Activated CD4-positive, alpha-beta T cell treated with anti-CD3 and anti-CD28 coated beads for 36 hours (primary cell): ENCODE results near the gene DOCK9. TPM values are rescaled to one million over a fixed set of nuclear protein-coding genes. Genes with fewer than 3 reads are reported as not detected.

ENCODE experiments used
- ATAC-seq: fragments of 200-7000 bp; cut with Tn5 transposase; one replicate; pipeline ENCODE4 v1.10.0; 2021; ENCODE audit warnings: mild to moderate bottlenecking, moderate library complexity
- CTCF ChIA-PET: fragments of 350-600 bp; sonication (Branson Sonifier 250); formaldehyde crosslinking; loops from one replicate; lab custom pipeline; 2021; ENCODE audit warnings: antibody characterized with exemption; lab: Charles Lee
- POLR2A ChIA-PET: fragments of 350-600 bp; sonication (Branson Sonifier 250); formaldehyde crosslinking; loops from one replicate; lab custom pipeline; 2021; ENCODE audit warnings: antibody characterized with exemption, inconsistent platforms; lab: Charles Lee
- DNase-seq: peaks from one replicate; pipeline ENCODE4 v3.0.0-alpha.2; 2020
- H3K27ac Mint-ChIP-seq: one replicate; pipeline ENCODE4 v1.8.0; 2021; ENCODE audit warnings: mixed read lengths
- H3K27me3 Mint-ChIP-seq: one replicate; pipeline ENCODE4 v1.8.0; 2021; ENCODE audit warnings: mixed read lengths
- H3K36me3 Mint-ChIP-seq: one replicate; pipeline ENCODE4 v1.8.0; 2021; ENCODE audit warnings: low read depth, mixed read lengths
- H3K4me1 Mint-ChIP-seq: one replicate; pipeline ENCODE4 v1.8.0; 2021; ENCODE audit warnings: mixed read lengths
- H3K4me3 Mint-ChIP-seq: one replicate; pipeline ENCODE4 v1.8.0; 2021; ENCODE audit warnings: mild to moderate bottlenecking, moderate library complexity, mixed read lengths
- H3K9me3 Mint-ChIP-seq: one replicate; pipeline ENCODE4 v1.8.0; 2021; ENCODE audit warnings: low read depth, mixed read lengths
- intact Hi-C, 2 experiments: fragments of 100-400 bp; cut with DNase I in 1 of 2; cut with micrococcal nuclease in 1 of 2; formaldehyde crosslinking; loops; one replicate each; pipeline versions ENCODE4 v1.14.2 to v1.15.1; 2022 to 2024; cut with DNase I, micrococcal nuclease
- total RNA-seq, 2 experiments: library from RNA; stranded (reverse); gene quantifications; one replicate each; pipeline ENCODE4 v1.2.3, GENCODE V29; 2021

The DOCK9 gene
- total RNA-seq, 2 experiments from 2014 or later = 36.0 to 42.6 TPM

DNA sequence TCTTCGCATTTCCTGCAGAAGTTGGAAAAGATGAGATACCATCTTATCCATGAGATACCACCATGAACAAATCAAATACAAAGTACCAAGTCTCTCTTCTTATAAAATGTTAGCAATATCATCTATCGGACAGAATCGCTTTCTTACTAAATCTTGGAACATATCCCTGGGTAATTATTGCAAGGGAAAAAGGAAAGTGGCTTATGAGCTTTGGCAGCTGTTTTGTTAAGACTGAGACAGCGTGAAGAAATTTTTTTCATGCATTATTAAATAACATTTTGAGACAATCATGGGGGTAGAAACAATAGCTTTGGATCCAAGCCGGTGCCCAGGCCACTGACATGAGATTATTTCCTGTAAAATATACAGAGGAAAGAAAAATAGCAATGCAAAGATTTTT is 84.5 kb downstream of the DOCK9 start:
- peaks cover 33% of the 10 kb centered on the region for H3K36me3 Mint-ChIP-seq
- H3K4me1 Mint-ChIP-seq = peaks cover 19% of the 10 kb centered on the region
- no peak for DNase-seq
- POLR2A ChIA-PET = no interaction called here
- ATAC-seq = no peak
- CTCF ChIA-PET = interaction anchor here (0.7 kb wide), 1 partner anchor 68 kb away, joined by 3 read pairs; no protein-coding TSS in a partner anchor
- no peaks in the 10 kb centered on the region for H3K27me3 Mint-ChIP-seq
- H3K4me3 Mint-ChIP-seq = no peak overlapping the region
- no peaks in the 10 kb centered on the region for H3K9me3 Mint-ChIP-seq
- intact Hi-C loops = no loop called here
- H3K27ac Mint-ChIP-seq = no peak overlapping the region

DNA sequence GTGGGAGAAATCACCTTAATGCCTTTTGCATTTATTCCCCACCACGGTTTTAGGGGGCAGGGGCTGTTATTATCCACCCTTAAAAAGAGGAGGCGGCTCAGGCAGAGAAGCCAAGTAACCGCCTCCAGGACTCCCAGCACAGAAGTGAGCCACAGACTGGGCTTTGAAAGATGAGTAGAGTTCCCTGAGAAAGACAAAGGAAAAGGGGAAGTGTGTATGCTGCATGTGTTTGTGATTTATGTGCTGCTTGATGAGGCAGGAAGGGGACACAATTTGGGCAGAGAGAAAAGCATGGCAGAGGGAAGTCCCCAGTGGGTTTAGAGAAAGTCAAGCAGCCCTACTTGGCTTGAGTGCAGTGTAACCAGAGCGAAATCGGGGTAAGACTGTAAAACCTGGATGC is 85.0 kb downstream of the DOCK9 start:
- no peaks in the 10 kb centered on the region for H3K27me3 Mint-ChIP-seq
- intact Hi-C loops = no loop called here
- no peak overlapping the region for H3K27ac Mint-ChIP-seq
- no peak overlapping the region for H3K4me3 Mint-ChIP-seq
- no peak for DNase-seq
- ATAC-seq = no peak
- POLR2A ChIA-PET = no interaction called here
- peaks cover 33% of the 10 kb centered on the region for H3K36me3 Mint-ChIP-seq
- peaks cover 19% of the 10 kb centered on the region for H3K4me1 Mint-ChIP-seq
- CTCF ChIA-PET = interaction anchor here (0.8 to 0.9 kb wide), 3 partner anchors 31 to 140 kb away, joined by 3 read pairs; no protein-coding TSS in a partner anchor
- no peaks in the 10 kb centered on the region for H3K9me3 Mint-ChIP-seq

- Mint-ChIP-seq H3K27ac (no peak overlapping the region), H3K36me3 (peaks cover 26% of the 10 kb centered on the region), H3K27me3 (no peaks in the 10 kb centered on the region), H3K4me3 (no peak overlapping the region), H3K9me3 (no peaks in the 10 kb centered on the region), H3K4me1 (peaks cover 19% of the 10 kb centered on the region)
- no peak for DNase-seq
- ChIA-PET POLR2A (no interaction called here), CTCF (interaction anchor here (0.8 to 0.9 kb wide), 3 partner anchors 32 to 140 kb away, joined by 3 read pairs; no protein-coding TSS in a partner anchor)
- no peak for ATAC-seq
- intact Hi-C loops = no loop called here
Measured at GRCh38 chr13:98892077-98892476, 85.8 kb downstream of the DOCK9 start.

DNA sequence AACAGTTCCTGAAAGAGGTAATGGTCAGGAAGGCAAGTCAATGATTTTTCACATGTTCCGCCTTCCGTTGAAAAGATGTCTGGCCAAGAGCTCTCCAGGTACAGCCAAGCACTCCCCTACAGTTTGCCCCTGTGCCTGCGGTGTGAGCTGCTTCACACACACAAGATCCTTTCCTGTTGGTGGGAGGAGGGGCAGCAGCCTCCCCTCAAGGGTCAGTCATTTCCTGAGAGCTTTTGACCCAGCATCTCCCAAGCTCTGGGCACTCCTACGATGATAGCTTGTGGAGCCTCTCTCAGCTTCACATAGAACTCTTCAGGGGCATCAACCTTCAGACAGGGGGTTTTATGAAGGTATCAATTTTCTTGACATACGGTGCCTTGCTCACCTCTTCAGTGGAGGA is 86.9 kb downstream of the DOCK9 start:
- H3K4me3 Mint-ChIP-seq = no peak overlapping the region
- H3K4me1 Mint-ChIP-seq = peaks cover 17% of the 10 kb centered on the region
- H3K9me3 Mint-ChIP-seq = no peaks in the 10 kb centered on the region
- ATAC-seq (no peak), DNase-seq (no peak)
- H3K27ac Mint-ChIP-seq = peak overlapping the region; percentile 10
- no peaks in the 10 kb centered on the region for H3K27me3 Mint-ChIP-seq
- intact Hi-C loops = no loop called here
- CTCF ChIA-PET = interaction anchor here (0.5 to 1.6 kb wide), 9 partner anchors 16 to 408 kb away, joined by 3 to 10 read pairs (median 3); no protein-coding TSS in a partner anchor
- POLR2A ChIA-PET = no interaction called here
- peaks cover 23% of the 10 kb centered on the region for H3K36me3 Mint-ChIP-seq

DNA sequence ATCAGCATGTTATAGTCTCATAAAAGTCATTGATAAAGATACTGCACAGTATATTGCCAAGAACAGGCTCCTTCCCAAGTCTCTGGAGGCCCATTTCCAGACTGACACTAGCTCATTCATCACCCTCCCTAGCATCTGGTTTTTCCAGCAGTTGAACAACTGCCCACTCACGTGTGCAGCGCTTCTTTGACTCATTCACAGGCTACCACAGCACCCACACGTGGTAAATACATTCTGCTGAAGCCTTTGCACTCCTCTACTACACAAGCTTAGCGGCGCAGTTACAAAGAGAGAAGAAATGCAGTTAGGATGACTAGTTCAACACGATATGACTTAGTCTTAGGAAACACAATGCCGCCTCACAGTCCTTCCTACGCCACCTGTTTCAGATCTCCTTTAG is 87.7 kb downstream of the DOCK9 start:
- ChIA-PET POLR2A (interaction anchor here (0.7 kb wide), 2 partner anchors 15 to 29 kb away, joined by 3 to 4 read pairs; no protein-coding TSS in a partner anchor), CTCF (interaction anchor here (0.6 to 1.6 kb wide), 7 partner anchors 16 to 238 kb away, joined by 3 to 10 read pairs (median 3); no protein-coding TSS in a partner anchor)
- no peaks in the 10 kb centered on the region for H3K27me3 Mint-ChIP-seq
- H3K9me3 Mint-ChIP-seq = no peaks in the 10 kb centered on the region
- intact Hi-C loops = no loop called here
- no peak overlapping the region for H3K4me3 Mint-ChIP-seq
- H3K36me3 Mint-ChIP-seq = peaks cover 26% of the 10 kb centered on the region
- DNase-seq (peak; percentile 77), ATAC-seq (peak; percentile 97)
- H3K27ac Mint-ChIP-seq = peak overlapping the region; percentile 7
- H3K4me1 Mint-ChIP-seq = peaks cover 17% of the 10 kb centered on the region

DNA sequence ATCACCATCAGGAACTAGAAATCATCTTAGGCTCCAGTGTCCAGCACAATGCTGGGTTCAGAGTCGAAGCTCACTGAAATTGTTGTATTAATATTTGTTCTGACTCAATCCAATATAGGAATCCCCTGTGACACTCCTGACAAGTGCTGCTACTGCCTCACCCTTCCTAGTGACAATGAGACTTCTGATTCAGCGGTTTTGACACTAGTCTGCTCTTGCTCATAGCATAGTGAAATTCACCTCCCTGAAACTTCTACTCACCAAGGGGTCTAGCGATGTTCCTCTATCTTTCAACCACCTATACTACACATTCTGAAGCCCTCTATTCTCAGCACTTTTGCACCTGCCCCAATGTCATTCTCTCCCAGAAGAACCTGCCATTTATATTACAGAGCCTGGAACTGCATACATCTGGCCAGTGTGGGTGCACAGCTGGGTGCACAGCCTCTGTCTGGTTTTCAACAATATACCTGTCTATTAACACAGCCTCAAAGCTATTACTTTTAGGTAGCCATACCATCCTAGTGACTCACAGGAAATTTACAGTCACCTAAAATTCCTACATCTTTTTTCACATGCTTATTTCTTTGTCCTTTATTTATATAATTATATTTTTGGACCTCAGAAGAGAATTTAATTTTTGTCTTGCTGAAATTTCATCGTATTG is 88.3 kb downstream of the DOCK9 start:
- CTCF ChIA-PET = interaction anchor here (0.7 to 1.6 kb wide), 6 partner anchors 15 to 155 kb away, joined by 3 to 10 read pairs (median 4); no protein-coding TSS in a partner anchor
- Mint-ChIP-seq H3K36me3 (peaks cover 28% of the 10 kb centered on the region), H3K4me3 (no peak overlapping the region), H3K4me1 (peaks cover 17% of the 10 kb centered on the region), H3K27ac (no peak overlapping the region), H3K27me3 (no peaks in the 10 kb centered on the region), H3K9me3 (no peaks in the 10 kb centered on the region)
- DNase-seq (no peak), ATAC-seq (peak; percentile 45)
- POLR2A ChIA-PET = interaction anchor here (0.7 kb wide), 2 partner anchors 14 to 30 kb away, joined by 3 to 4 read pairs; no protein-coding TSS in a partner anchor
- intact Hi-C loops = loop anchor here in 1 of 2 experiments (1.0 to 2.0 kb wide), 2 partner anchors 15 to 36 kb away; no protein-coding TSS in a partner anchor

DNA sequence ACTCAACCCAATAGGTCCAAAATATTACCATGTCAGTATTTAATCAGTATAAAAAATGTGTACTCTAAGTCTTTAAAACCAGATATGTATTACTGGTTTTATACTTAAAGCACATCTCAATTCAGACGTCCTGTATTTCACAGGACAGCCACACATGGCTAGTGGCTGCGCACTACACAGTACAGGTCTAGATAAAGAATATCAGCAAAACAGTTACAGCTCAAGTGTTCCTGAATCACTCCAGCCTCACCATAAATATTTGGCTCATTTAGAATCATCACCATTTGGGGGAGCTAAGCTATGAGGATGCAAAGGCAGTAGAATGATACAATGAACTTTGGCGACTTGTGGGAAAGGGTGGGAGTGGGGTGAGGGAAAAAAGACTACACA is 89.0 kb downstream of the DOCK9 start:
- intact Hi-C loops = loop anchor here in 1 of 2 experiments (1.0 to 2.0 kb wide), 2 partner anchors 14 to 36 kb away; no protein-coding TSS in a partner anchor
- Mint-ChIP-seq H3K9me3 (no peaks in the 10 kb centered on the region), H3K27me3 (no peaks in the 10 kb centered on the region), H3K4me3 (no peak overlapping the region), H3K36me3 (peaks cover 34% of the 10 kb centered on the region), H3K27ac (no peak overlapping the region), H3K4me1 (peaks cover 17% of the 10 kb centered on the region)
- DNase-seq (no peak), ATAC-seq (no peak)
- POLR2A ChIA-PET = no interaction called here
- CTCF ChIA-PET = no interaction called here

- H3K36me3 Mint-ChIP-seq = peaks cover 35% of the 10 kb centered on the region
- H3K27ac Mint-ChIP-seq = no peak overlapping the region
- no peaks in the 10 kb centered on the region for H3K27me3 Mint-ChIP-seq
- intact Hi-C loops = loop anchor here in 1 of 2 experiments (2.0 kb wide), 1 partner anchor 14 kb away; no protein-coding TSS in a partner anchor
- ChIA-PET POLR2A (no interaction called here), CTCF (no interaction called here)
- no peak for DNase-seq
- no peak for ATAC-seq
- no peaks in the 10 kb centered on the region for H3K9me3 Mint-ChIP-seq
- peaks cover 17% of the 10 kb centered on the region for H3K4me1 Mint-ChIP-seq
- no peak overlapping the region for H3K4me3 Mint-ChIP-seq
Measured at GRCh38 chr13:98888222-98888889, 89.5 kb downstream of the DOCK9 start.

- no peaks in the 10 kb centered on the region for H3K27me3 Mint-ChIP-seq
- DNase-seq (no peak), ATAC-seq (no peak)
- H3K9me3 Mint-ChIP-seq = no peaks in the 10 kb centered on the region
- POLR2A ChIA-PET = no interaction called here
- peaks cover 42% of the 10 kb centered on the region for H3K36me3 Mint-ChIP-seq
- no peak overlapping the region for H3K27ac Mint-ChIP-seq
- intact Hi-C loops = no loop called here
- H3K4me3 Mint-ChIP-seq = no peak overlapping the region
- CTCF ChIA-PET = interaction anchor here (1.5 kb wide), 1 partner anchor 17 kb away, joined by 3 read pairs; no protein-coding TSS in a partner anchor
- H3K4me1 Mint-ChIP-seq = peaks cover 17% of the 10 kb centered on the region
Measured at GRCh38 chr13:98886587-98887230, 91.2 kb downstream of the DOCK9 start.

- CTCF ChIA-PET = interaction anchor here (1.5 kb wide), 1 partner anchor 15 kb away, joined by 3 read pairs; no protein-coding TSS in a partner anchor
- POLR2A ChIA-PET = interaction anchor here (0.7 kb wide), 1 partner anchor 51 kb away, joined by 3 read pairs; no protein-coding TSS in a partner anchor
- no peak overlapping the region for H3K27ac Mint-ChIP-seq
- no peak for DNase-seq
- no peak overlapping the region for H3K4me3 Mint-ChIP-seq
- H3K36me3 Mint-ChIP-seq = peaks cover 48% of the 10 kb centered on the region
- H3K9me3 Mint-ChIP-seq = no peaks in the 10 kb centered on the region
- H3K27me3 Mint-ChIP-seq = no peaks in the 10 kb centered on the region
- H3K4me1 Mint-ChIP-seq = peaks cover 12% of the 10 kb centered on the region
- ATAC-seq = no peak
- intact Hi-C loops = no loop called here
Measured at GRCh38 chr13:98885600-98885999, 92.3 kb downstream of the DOCK9 start.

DNA sequence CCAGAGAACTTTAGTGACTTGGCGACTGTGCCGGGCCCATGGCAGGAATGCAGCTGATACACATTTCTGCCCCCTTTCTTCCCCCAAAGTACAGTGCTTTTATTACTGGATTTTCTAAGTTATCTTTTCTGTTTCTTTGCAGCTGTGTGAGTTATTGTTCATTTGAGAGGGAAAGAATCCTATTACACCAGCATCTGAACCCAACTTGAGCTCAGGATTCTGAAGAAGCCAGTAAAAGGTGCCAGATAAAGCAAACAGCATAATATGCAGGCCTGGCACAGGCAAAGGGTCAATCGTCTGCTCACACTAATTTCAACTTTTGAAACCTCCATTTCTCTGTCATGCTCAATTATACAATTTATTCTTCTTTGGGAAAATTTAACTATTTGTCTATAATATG is 93.9 kb downstream of the DOCK9 start:
- H3K4me3 Mint-ChIP-seq = no peak overlapping the region
- H3K27me3 Mint-ChIP-seq = no peaks in the 10 kb centered on the region
- no peaks in the 10 kb centered on the region for H3K9me3 Mint-ChIP-seq
- no peaks in the 10 kb centered on the region for H3K4me1 Mint-ChIP-seq
- peaks cover 59% of the 10 kb centered on the region for H3K36me3 Mint-ChIP-seq
- CTCF ChIA-PET = interaction anchor here (0.9 kb wide), 1 partner anchor 101 kb away, joined by 3 read pairs; no protein-coding TSS in a partner anchor
- POLR2A ChIA-PET = no interaction called here
- intact Hi-C loops = no loop called here
- DNase-seq (no peak), ATAC-seq (no peak)
- H3K27ac Mint-ChIP-seq = no peak overlapping the region
